Mononuclear cell (primary cell): ENCODE results near the gene GTF3A. TPM values are rescaled to one million over a fixed set of nuclear protein-coding genes. Genes with fewer than 3 reads are reported as not detected.

Experiments
- H3K27me3 ChIP-seq: 2 replicates; pipeline ENCODE4 v1.6.0; 2011; ENCODE audit warnings: low read length, control low read depth; ENCODE audit not compliant: insufficient read depth
- H3K4me1 ChIP-seq: 2 replicates; pipeline ENCODE4 v1.5.1; 2011; ENCODE audit warnings: mild to moderate bottlenecking, low read length, control low read depth; ENCODE audit not compliant: insufficient read depth
- H3K4me3 ChIP-seq: 2 replicates; pipeline ENCODE4 v1.5.1; 2011; ENCODE audit warnings: mild to moderate bottlenecking, low read length, moderate library complexity
- H3K9me3 ChIP-seq: 2 replicates; pipeline ENCODE4 v1.5.1; 2011; ENCODE audit warnings: low read depth, mild to moderate bottlenecking, control low read depth, low read length
- total RNA-seq: library from RNA; depleted of rRNA; stranded (reverse); fragments of >200 nt; gene quantifications from one replicate; pipeline ENCODE4 v1.2.3, GENCODE V29; 2012

The GTF3A gene
- total RNA-seq = 242 TPM

- H3K9me3 ChIP-seq = no peaks in the 10 kb centered on the region
- no peaks in the 10 kb centered on the region for H3K27me3 ChIP-seq
- peak within 1 kb of the TSS; percentile 79 for H3K4me3 ChIP-seq
- peaks cover 52% of the 10 kb centered on the region for H3K4me1 ChIP-seq
These were observed at the start of gene GTF3A for GRCh38 chr13:27424246-27425157. GTF3A (plus strand) TSS chr13:27424619.

- Histone ChIP-seq H3K4me1 (no peaks in the 10 kb centered on the region), H3K9me3 (no peaks in the 10 kb centered on the region), H3K4me3 (no peak overlapping the region), H3K27me3 (no peaks in the 10 kb centered on the region)
These were observed 49.8 kb upstream of the GTF3A start for GRCh38 chr13:27374650-27375049.

- no peak overlapping the region for H3K4me3 ChIP-seq
- no peaks in the 10 kb centered on the region for H3K9me3 ChIP-seq
- no peaks in the 10 kb centered on the region for H3K27me3 ChIP-seq
- no peaks in the 10 kb centered on the region for H3K4me1 ChIP-seq
These were observed 48.6 kb upstream of the GTF3A start for GRCh38 chr13:27375686-27376326.

- no peak overlapping the region for H3K4me3 ChIP-seq
- H3K4me1 ChIP-seq = no peaks in the 10 kb centered on the region
These were observed 45.3 kb upstream of the GTF3A start for GRCh38 chr13:27379126-27379525.

GRCh38 chr13:27379694-27380641 is 44.5 kb upstream of the GTF3A start:
- no peaks in the 10 kb centered on the region for H3K9me3 ChIP-seq
- no peak overlapping the region for H3K4me3 ChIP-seq

More at GRCh38 chr13:27379126-27379525, 45.3 kb upstream of the GTF3A start:
- Histone ChIP-seq H3K27me3 (no peaks in the 10 kb centered on the region), H3K9me3 (no peaks in the 10 kb centered on the region)

GRCh38 chr13:27381601-27382000 is 42.8 kb upstream of the GTF3A start:
- no peak overlapping the region for H3K4me3 ChIP-seq
- H3K9me3 ChIP-seq = no peaks in the 10 kb centered on the region
- no peaks in the 10 kb centered on the region for H3K4me1 ChIP-seq
- H3K27me3 ChIP-seq = no peaks in the 10 kb centered on the region

More at GRCh38 chr13:27379694-27380641, 44.5 kb upstream of the GTF3A start:
- Histone ChIP-seq H3K4me1 (no peaks in the 10 kb centered on the region), H3K27me3 (no peaks in the 10 kb centered on the region)

DNA sequence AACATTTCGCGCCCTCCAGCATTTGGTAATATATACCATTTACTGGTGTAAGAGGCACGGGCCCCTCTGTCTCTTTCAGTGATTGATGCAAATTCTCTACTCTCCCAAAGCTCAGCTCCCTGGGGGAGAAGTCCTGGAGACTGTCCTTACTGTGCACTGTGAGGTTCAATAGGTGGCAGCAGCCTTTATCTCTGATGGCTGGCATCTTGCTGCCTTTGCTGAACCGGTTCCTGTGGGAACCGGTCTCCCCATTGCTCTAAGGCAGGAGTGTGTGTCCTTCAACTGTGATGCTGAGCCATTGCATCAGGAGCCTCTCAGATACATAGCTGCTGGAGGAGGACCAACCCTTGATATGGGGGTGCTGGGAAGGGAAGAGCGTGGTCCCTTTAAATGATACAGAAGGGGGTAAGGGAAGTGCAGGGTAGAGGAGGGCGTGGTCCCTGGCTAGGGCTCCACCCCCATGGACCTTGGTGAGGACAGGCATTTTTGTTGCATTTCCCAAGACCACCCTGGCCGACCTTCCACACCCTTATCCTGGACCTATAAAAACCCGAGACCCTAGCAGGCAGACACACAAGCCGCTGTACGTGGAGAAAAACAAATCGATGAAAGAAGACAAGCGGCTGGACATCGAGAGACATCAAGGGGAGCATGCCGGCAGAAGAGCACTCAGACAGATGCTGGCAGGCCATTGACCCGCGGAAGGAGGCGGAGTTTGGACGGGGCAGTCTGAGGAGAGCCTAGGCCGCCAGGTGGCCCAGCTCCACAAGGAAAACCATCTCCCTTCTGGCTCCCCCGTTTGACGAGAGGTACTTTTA is 41.1 kb upstream of the GTF3A start:
- Histone ChIP-seq H3K4me1 (no peaks in the 10 kb centered on the region), H3K9me3 (no peaks in the 10 kb centered on the region), H3K4me3 (no peak overlapping the region), H3K27me3 (no peaks in the 10 kb centered on the region)

- no peaks in the 10 kb centered on the region for H3K4me1 ChIP-seq
- no peak overlapping the region for H3K4me3 ChIP-seq
- H3K27me3 ChIP-seq = no peaks in the 10 kb centered on the region
- H3K9me3 ChIP-seq = no peaks in the 10 kb centered on the region
These were observed 40.1 kb upstream of the GTF3A start for GRCh38 chr13:27384285-27384684.

DNA sequence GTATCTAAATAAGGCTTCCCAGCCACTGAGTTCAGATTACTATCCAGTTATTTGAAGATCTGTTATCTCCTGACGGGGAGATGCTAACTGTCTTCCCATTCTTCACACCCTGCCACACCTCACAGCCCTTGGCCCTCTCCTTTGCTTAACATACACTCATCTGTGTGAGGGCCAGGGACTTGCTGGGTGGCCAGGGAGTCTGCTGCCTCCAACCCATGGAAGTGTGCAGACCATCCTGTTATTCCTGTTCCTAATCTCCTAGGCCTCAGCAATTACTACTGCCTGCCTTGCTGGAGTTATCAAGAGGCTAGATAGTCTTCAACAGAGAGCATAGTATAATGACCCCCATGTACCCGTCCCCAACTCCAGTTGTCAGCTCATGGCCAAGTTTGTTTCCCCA is 36.2 kb upstream of the GTF3A start:
- Histone ChIP-seq H3K9me3 (no peaks in the 10 kb centered on the region), H3K27me3 (no peaks in the 10 kb centered on the region), H3K4me3 (no peak overlapping the region), H3K4me1 (peaks cover 4% of the 10 kb centered on the region)

GRCh38 chr13:27389891-27390290 is 34.5 kb upstream of the GTF3A start:
- H3K9me3 ChIP-seq = no peaks in the 10 kb centered on the region
- H3K4me3 ChIP-seq = no peak overlapping the region
- peaks cover 4% of the 10 kb centered on the region for H3K4me1 ChIP-seq
- H3K27me3 ChIP-seq = no peaks in the 10 kb centered on the region

GRCh38 chr13:27391471-27391870 is 32.9 kb upstream of the GTF3A start:
- Histone ChIP-seq H3K9me3 (no peaks in the 10 kb centered on the region), H3K4me3 (no peak overlapping the region), H3K4me1 (peaks cover 4% of the 10 kb centered on the region), H3K27me3 (no peaks in the 10 kb centered on the region)

GRCh38 chr13:27393101-27393500 is 31.3 kb upstream of the GTF3A start:
- Histone ChIP-seq H3K4me1 (peaks cover 4% of the 10 kb centered on the region), H3K9me3 (no peaks in the 10 kb centered on the region), H3K4me3 (no peak overlapping the region), H3K27me3 (no peaks in the 10 kb centered on the region)

DNA sequence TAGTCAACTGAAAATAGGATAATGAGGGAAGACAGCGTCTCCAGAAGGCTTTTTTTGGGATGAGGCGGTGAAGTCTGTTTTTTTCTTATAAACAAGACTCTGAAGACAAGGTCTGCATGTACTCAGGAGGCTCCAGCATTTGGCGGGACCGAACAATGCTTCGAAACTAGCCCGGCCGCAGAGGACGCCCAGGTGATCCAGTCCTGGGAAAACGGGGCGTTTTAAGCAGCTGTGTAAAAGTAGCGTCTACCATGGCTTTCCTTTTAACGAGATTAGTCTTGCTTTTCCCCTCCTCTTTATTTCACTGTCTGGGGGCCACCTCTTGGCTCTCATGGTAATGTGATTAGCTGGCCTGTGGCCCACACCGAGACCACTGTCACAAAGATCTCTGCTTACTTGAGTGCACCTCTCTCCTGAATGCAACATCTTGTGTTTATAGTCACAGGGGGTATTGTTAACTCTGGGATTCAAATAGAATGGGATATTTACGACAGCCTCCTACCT is 29.4 kb upstream of the GTF3A start:
- Histone ChIP-seq H3K27me3 (no peaks in the 10 kb centered on the region), H3K9me3 (no peaks in the 10 kb centered on the region), H3K4me1 (peaks cover 4% of the 10 kb centered on the region), H3K4me3 (no peak overlapping the region)

GRCh38 chr13:27396252-27396846 is 28.1 kb upstream of the GTF3A start:
- Histone ChIP-seq H3K27me3 (no peaks in the 10 kb centered on the region), H3K9me3 (no peaks in the 10 kb centered on the region), H3K4me1 (peaks cover 12% of the 10 kb centered on the region), H3K4me3 (no peak overlapping the region)
